HG03196 (cell line): ENCODE data around the gene PRRT4.

Source experiments
- ATAC-seq: cut with Tn5 transposase; IDR thresholded peaks from one replicate; pipeline ENCODE4 v1.9.1; 2021; ENCODE audit not compliant: unreplicated experiment

PRRT4 gene

DNA sequence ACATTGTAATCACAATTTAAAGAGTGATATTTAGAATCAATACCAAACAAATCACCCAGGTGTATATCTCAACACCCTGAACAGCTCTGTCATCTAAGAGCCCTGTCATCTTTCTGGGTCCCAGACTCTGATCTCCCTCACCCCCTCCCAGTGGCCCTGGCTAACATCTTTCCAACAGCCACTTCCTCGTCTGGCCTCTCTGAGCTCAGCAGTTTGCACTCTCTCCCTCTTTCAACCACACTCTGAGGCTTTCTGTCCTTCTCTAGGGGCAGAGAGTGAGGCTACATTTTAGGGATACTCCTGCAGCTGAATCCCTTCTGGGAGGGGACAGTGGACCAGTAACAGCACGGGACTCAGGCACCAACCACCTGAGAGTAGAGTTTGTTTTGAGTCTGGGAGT lies 17.1 kb upstream of the PRRT4 start:
- no peak for ATAC-seq

DNA sequence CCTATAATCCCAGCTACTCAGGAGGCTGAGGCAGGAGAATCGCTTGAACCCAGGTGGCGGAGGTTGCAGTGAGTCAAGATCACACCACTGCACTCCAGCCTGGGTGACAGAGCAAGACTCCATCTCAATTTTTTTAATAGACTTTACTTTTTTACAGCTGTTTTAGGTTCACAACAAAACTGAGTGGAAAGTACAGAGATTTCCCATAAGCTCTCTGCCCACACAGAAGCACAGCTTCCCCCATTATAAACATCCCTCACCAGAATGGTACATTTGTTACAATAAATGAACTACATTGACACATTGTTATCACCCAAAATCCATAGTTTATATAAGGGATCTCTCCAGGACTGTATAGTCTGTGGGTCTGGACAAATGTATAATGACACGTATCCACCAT lies 14.6 kb upstream of the PRRT4 start:
- ATAC-seq = no peak

DNA sequence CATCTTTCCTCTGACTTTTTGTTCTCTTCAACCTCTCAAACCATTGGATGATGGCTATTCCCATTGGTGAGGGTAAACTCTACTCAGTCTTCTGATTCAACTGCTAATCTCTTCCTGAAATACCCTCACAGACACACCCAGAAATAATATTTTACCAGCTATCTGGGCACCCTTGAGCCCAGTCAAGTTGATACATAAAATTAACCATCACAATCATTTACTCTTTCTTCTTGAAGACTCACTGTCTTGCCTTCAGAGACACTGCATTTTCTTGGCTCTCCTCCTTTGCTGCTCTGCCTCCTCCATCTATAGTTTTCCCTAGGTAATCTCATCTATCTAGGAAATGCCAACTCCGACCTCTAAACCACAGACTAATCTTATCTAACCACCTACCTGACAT lies 12.6 kb upstream of the PRRT4 start:
- no peak for ATAC-seq

DNA sequence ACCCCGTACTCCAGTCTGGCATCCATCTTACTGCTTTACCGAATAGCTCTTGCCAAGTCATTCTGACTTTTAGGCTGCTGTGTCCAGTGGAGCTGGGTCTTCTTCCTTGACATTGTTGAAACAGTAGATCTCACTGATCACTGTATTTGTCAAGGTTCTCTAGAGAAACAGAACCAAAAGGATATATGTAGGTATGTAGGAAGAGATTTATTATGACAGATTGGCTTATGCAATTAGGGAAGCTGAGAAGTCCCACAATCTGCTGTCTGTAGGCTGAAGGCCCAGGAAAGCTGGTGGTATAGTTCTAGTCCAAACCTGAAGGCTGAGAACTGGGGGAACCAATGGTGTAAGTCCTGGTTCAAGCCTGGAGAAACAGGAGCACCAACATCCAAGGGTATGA lies 12.1 kb upstream of the PRRT4 start:
- ATAC-seq = no peak

DNA sequence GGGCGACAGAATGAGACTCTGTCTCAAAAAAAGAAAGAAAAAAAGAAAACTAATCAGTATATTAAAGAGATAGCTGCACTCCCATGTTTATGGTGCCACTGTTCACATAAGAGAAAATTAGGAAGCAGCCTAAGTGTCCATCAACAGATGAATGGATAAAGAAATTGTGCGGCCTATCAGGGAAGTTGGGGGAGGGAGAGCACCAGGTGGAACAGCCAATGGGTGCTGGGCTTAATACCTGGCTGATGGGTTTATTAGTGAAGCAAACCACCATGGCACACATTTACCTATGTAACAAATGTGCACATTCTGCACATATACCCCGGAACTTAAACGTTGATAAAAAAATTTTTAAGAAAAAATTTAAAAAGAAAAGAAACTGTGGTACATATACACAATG lies 9.0 kb upstream of the PRRT4 start:
- no peak for ATAC-seq

DNA sequence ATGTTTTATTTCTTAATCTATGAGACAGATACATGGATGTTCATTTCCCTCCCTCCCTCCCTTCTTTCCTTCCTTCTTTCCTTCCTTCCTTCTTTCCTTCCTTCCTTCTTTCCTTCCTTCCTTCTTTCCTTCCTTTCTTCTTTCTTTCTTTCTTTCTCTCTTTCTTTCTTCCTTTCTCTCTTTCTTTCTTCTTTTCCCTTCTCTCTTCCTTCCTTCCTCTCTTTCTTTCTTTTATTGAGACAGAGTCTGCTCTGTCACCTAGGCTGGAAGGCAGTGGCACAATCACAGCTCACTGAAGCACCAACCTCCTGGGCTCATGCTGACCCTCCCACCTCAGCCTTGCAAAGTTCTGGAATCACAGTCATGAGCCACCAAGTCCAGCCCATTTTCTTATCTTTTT lies 5.5 kb upstream of the PRRT4 start:
- ATAC-seq = no peak

DNA sequence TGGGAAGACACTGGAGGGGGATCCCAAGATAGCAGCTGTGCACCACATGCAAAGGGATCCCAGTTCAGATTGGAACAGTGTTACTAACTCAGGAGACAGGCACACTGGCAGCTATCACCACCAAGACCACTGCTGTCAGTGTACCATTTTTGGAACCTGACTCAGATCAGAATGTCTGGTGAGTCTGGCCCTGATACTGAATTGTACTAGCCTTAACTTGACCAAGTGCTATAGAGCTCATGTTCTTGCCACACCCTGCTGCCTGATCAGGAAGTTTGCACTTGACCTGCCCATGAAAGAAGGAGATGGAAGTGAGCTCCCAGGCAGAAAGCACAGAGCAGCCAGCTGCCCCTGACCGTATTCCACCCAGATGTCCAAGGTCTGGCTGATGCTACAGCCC lies 4.8 kb upstream of the PRRT4 start:
- no peak for ATAC-seq

DNA sequence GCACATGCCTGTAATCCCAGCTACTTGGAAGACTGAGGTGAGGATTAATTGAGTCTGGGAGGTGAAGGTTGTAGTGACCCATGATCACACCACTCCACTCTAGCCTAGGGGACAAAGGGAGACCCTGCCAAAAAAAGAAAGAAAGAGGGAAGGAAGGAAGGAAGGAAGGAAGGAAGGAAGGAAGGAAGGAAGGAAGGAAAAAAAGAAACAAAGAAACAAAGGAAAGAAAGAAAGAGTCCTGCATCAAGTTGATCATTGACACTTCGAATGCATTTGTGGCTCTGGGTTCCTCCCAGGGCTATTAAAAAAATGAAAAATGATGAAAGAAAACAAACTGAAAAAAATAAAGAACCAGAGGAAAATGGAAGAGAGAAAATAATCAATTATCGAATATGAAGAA lies 3.9 kb upstream of the PRRT4 start:
- ATAC-seq = no peak

DNA sequence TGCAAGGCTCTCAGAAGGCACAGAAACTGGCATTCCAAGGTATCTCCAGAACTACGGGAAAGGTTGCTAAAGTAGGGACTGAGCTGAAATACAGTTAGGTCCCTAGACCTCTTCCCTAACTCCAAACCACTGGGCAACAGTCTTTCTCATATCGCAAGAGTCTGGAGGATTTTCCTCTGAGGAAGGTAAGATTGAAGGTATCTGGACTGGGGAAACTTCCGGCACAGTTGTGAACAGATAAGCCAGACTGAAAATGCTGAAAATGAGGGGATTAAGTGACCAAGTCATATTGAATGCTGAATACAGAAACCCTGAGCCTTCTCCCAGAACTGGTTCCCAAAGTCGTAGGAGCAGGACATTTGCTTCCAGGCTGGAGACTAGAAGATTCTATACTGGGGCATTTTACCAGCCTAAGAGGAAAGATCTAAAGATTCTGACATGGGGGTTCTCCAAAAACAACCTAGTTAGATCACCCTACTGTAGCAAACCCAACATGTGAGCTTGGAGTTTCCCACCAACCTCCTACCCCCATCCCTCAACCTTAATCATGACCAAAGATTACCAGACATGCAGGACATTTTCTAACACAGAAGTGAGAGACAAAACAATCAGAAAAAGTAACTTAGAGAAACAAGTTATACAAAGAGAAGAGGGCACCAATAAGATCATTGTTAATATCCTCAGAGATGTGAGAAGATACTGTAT lies 2.8 kb upstream of the PRRT4 start:
- ATAC-seq = no peak

DNA sequence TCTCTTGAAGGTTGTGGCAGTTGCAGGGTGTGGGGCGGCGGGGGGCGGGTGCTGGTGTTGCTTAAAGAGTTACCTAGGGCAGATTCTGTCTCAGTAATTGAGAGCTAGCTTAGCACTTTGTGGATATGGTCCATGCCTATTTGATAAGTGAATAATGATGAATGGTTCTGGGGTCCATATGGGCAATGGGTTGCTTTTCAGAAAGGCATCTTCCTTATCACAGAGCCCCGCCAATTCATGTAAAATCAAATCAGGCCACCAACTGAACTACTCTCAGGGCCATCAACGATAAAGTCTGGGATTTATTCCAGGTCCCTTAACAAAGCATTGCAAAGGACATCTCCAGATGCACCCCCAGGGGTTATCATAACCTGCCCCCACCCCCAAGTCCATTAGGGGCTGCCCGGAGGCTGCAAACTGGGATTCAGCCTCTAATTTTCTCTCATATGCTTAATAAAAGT lies 1.8 kb upstream of the PRRT4 start:
- no peak for ATAC-seq

DNA sequence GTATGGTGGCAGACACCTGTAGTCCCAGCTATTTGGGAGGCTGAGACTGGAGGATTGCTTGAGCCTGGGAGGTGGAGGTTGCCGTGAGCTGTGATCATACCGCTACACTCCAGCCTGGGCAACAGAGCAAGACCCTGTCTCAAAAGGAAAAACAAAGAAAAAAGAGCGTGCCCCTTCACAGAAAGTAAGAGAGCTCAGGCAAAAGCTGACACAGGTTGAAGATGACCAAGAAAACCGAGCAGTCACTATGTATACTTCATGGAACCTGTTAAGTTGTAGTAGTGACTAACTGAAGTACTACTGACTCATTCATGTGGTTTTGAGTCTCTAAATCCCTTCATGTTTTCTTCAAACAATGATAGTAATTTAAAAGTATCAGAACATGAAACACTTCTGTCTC lies 1.2 kb upstream of the PRRT4 start:
- ATAC-seq = no peak

DNA sequence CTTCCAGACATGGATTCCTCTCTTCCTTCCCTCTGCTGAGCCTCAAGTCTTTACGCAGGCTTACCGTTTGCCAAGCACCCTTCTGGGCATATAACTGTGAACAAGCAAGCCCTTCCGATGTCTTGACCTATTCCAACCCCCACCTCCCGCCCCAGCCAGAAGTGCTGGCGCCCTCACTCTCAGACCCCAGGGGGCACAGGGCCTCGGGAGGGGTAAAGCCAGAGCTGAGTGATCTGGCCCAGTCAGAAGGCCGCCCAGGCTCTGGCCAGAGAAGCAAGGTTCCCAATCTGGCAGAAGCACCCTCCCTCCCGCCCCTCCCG lies 1.2 kb downstream of the PRRT4 start:
- no peak for ATAC-seq

DNA sequence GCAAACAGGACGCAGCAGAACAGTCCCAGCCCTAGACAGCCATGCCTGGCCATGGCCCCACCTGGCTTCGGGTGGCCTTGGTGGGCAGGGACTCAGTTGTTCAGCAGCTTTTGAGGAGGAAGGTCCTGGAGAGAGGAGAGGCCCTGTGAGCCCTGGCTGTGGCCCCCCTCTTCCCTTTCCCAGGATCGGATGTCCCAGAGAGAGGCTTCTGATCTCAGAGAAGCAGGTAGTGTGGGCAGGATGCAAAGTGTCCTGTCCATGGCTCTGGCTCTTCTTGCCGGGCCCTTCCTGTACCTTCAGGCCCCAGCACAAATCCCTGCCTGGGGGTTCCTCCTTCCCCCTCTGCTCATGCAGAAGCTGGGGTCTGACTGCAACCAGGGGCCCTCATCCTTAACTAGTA lies 1.6 kb downstream of the PRRT4 start:
- ATAC-seq = no peak

DNA sequence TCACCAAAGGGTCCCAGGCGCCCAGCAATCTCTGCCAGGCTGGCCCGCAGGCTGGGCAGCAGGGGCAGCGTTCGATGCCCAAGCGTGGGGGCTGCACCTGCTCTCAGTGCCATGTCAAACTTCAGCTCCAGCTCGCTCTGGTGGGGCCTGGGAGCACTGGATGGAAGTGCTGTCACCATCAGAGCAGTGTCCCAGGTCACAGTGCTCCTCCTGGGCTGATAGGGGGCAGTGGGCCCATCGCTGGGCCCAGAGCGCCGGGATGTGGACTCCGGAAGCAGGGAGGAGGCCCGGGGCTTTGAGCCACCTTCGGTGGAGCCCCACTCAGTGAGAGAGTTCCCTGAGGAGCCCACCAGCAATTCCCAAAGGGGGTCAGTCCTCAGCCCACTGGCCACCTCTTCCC lies 2.2 kb downstream of the PRRT4 start:
- no peak for ATAC-seq

DNA sequence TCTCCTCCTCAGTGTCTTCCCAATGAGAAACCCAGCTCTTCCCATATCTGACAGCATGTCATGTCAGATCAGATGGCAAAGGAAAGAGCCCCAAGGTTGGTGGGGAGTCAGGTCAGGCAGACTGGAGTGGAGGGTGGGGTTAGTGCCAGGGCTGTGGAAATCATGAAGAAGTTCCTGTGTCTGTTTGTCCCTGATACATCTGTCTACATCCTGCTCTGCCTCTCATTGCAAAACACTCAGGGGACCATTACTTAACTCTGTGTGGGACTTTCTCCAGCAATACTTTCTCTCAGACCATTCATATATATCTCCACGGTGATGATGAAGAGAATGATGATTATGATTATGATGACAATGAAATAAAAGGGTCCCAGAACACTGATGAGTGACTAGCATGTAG lies 3.3 kb downstream of the PRRT4 start:
- no peak for ATAC-seq

DNA sequence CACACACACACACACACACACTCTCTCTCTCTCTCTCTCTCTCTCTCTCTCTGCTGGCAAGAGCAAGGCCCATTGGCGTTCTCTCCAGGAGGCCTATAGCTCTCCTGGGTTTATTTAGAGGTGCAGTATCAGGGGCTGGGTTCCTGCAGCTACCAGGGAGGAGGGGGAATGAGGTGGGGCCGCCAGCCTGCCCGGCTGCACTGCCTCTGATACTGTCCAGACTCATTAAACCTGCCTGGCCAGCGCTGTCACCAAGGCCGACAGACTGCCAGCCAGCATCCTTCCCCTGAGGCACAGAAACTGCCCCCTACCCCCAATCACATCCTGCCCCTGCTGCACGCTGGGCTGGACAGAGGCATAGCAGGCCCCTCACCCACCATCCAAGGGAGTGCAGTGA lies 4.3 kb downstream of the PRRT4 start:
- ATAC-seq = no peak

DNA sequence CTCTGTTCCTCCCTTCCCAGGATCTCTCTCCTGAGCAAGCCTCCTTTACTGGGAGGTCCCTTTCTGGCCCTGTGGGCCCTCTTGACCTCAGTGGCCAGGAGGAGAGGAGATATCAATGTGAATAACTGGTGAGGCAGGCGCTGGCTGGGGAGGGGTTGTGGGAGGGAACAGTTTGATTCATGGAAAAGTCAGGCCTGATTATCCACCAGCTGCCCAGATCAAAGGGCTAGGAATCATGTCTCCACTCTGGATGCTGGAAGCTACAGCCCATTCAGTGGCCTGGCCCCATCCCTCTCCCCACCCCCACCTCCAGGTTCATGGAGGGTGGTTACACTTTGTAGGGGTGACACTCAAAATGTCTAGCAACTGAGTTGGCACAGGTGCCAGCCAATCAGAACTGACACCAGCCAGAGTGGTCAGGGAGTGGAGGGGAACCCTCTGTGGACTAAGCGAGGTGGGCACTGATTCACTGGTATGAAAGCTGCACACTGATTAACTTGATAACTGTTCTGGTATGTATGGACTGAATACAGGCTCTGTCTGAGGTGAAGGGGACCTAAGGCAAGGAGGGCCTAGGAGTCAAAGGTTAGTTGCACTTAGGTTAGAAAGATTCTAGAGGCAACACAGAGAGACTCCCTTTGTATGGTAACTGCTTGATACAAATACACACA lies 4.8 kb downstream of the PRRT4 start:
- no peak for ATAC-seq

DNA sequence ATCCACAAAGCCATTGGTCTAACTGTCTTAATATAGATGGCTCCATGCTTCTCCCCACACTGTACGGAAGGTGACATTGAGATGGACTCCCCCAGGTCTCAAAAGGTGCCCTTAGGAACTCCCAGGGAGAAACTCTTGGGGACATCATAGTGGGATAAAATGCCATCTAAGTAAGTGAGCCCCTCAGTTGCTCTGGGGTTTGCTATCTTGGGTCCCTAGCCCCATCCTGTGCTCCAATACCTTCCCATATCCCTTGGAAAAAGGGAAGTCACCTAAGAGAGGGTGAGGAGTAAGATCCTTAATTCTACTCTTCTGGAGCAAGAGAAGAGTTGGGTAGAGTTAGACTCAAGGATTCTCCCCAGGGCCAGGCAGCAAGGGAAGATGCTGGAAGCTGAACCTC lies 7.9 kb downstream of the PRRT4 start:
- ATAC-seq = no peak

DNA sequence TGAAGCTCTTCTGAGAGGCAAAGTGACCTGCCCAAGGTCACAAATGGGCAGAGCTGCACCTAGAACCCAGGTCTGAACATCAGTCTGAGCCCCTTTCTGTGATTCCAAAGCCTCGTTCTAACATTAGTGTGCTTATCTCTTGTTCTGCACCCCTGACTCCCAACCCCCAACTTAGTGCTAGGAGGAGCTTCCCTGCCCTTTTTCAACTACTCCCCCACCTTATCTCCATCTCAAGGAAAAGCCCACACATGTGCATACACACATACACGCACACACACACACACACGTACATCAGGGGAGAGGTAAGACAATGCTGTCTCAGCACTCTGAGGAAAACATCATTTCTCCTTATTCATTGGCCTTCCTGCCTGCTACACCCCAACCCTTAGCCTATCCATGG lies 8.3 kb downstream of the PRRT4 start:
- ATAC-seq = no peak

DNA sequence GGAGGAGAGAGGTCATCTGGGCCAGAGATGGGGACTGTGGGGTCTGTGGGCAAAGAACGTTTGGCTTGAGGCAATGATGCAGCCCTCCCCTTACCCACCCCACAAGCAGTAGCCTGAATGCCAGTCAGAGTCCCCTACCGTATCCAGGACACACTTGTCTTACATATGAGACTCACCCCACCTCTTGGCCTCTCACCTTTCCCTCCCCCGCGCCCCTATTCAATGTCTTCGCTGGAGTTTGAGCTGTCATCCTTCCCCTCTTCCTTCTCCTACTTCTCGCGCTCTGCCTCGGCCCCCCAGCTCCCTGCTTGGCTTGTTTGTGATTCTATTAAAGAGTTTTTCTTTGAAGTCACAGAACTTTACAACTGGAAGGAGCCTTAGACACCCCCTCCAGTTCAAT lies 8.9 kb downstream of the PRRT4 start:
- ATAC-seq = no peak

DNA sequence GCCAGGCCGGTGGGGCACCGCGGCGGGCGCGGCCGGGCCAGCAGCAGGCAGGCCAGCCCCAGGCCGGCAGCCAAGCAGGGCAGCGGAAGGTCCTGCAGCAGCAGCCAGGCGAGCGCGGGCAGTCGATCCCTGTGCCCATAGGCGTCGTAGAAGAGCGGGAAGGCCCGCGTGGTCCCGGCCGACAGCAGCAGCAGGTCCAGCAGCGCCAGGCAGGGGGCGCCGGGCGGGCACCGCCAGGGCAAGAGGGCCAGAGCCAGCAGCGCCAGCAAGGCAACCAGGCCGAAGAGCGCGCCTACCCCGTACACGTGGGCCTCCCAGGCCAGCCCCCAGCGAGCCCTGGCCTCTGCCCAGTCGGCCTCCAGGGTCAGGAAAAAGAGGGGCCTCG lies 9.3 kb downstream of the PRRT4 start:
- no peak for ATAC-seq

DNA sequence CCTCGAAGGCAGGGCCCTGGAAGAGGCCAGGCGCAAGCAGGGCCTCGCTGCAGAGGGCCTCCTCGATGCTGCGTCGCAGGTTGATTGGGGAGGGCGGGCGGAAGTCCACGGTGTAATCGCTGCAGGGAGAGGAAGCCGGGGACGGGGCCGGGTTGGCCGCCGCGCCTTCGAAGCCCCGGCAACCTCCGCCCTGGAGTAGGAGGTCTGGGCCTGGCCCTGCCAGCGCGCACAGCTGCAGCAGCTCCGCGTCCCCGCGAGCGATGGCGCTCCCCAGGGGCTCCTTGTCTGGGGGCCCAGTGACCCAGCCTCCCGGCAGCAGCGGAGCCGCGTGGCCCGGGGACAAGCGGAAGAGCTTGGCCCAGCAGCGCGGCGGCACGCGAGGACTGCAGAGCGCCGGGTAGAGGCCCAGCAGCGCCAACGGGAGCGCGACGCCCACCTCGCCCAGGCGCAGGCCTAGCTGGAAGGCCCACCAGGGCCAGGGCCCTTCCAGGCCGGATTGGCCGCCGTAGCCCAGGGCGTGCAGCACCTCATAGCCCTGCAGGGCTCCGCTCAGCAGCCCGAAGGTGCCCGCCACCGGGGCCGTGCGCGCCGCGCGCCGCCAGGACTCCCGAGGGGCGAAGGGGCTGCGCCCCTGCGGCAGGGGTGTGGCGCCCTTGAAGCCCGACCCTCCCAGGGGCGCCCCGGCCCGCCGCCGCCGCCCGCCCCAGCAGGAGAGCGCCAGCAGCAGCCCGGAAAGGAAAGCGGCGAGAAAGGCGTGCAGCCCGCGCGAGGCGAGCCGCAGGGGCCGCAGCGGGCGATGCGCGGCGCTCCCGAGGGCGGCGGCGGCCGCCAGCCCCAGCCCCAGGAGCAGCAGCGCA lies 10.0 kb downstream of the PRRT4 start:
- no peak for ATAC-seq
